C4-2B (cell line): ENCODE results near the gene ALOX5AP.

Experiments
- ZFX ChIP-seq: fragments of 450-650 bp; IDR thresholded peaks from 2 replicates; pipeline ENCODE4 v1.6.1; 2017
- TF ChIP-seq, protein P1 (sequence below): fragments of 450-650 bp; conservative IDR thresholded peaks from 2 replicates; pipeline ENCODE4 v1.5.1; 2017; ENCODE audit warnings: mild to moderate bottlenecking

DNA sequence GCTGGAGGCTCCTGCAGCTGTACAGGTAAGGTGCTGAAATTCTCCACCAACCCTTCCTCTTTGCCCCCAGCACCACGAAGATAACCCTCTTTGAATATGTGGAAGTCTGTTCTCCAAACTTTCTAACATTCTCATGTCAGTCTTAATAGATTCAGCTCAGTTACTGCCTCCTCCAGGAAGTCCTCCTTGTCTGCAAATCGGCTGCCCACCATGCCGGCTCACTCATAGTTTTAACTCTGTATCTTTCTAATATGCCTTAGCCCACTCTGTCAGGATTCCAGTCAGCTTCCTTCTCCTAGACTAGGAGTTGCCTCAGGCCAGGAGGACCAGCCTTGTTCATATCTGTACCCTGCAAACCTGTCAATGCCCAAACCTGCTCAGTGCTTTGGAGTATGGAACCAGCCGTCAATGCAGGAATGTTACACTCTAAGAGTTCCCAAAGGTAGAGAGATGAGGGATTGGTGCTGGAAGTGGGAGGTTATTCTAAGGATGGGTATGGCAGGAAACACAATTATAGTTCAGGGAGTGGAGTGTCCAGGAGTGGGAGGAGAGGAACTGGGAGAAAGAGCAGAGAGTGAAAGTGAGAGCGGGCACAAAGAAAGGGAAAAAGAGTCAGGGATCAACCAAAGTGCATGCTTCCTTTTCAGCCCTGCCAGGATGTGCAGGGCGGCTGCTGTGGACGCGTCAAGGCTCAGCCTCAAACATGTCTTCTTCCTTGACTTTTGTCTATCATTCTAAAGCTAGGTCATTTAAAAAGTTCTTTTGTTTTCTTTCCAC lies 38.0 kb upstream of the ALOX5AP start:
- TF ChIP-seq, protein P1, sequence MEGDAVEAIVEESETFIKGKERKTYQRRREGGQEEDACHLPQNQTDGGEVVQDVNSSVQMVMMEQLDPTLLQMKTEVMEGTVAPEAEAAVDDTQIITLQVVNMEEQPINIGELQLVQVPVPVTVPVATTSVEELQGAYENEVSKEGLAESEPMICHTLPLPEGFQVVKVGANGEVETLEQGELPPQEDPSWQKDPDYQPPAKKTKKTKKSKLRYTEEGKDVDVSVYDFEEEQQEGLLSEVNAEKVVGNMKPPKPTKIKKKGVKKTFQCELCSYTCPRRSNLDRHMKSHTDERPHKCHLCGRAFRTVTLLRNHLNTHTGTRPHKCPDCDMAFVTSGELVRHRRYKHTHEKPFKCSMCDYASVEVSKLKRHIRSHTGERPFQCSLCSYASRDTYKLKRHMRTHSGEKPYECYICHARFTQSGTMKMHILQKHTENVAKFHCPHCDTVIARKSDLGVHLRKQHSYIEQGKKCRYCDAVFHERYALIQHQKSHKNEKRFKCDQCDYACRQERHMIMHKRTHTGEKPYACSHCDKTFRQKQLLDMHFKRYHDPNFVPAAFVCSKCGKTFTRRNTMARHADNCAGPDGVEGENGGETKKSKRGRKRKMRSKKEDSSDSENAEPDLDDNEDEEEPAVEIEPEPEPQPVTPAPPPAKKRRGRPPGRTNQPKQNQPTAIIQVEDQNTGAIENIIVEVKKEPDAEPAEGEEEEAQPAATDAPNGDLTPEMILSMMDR = no peak
- TF ChIP-seq ZFX = no peak
